GM23338 (cell line): Measurements from ENCODE around the gene SCN4A.

Source experiments
- CREB1 ChIP-seq: fragments of 250-450 bp; sonication (Bioruptor Pico); IDR thresholded peaks from 2 replicates; pipeline ENCODE4 v1.5.0; 2020; ENCODE audit warnings: low read depth, mild to moderate bottlenecking, moderate library complexity
- CTCF ChIP-seq, 2 experiments: fragments of 200-600 bp in 1 of 2; sonication (generic) in 1 of 2; conservative IDR thresholded peaks; 2 replicates each; pipeline versions ENCODE4 v1.5.1 to v1.6.1; 2016 to 2017; ENCODE audit warnings: antibody characterized with exemption in 2 of 2, low read depth in 2 of 2, mild to moderate bottlenecking in 2 of 2, moderate library complexity in 1 of 2
- EZH2 ChIP-seq: fragments of 200-600 bp; sonication (generic); IDR thresholded peaks from one replicate; pipeline ENCODE4 v1.8.0; 2017; ENCODE audit warnings: antibody characterized with exemption, mild to moderate bottlenecking, low read depth; ENCODE audit not compliant: unreplicated experiment
- EZH2phosphoT487 ChIP-seq: fragments of 200-600 bp; sonication (generic); IDR thresholded peaks from one replicate; pipeline ENCODE4 v1.8.1; 2018; ENCODE audit warnings: antibody characterized with exemption; ENCODE audit not compliant: unreplicated experiment
- JUNB ChIP-seq: IDR thresholded peaks from one replicate; pipeline ENCODE4 v1.6.1; 2016; ENCODE audit warnings: antibody characterized with exemption; ENCODE audit not compliant: unreplicated experiment
- NANOG ChIP-seq: IDR thresholded peaks from 2 replicates; pipeline ENCODE4 v1.6.1; 2016; ENCODE audit warnings: antibody characterized with exemption, borderline replicate concordance
- POLR2AphosphoS5 ChIP-seq: IDR thresholded peaks from 2 replicates; pipeline ENCODE4 v1.6.1; 2016; ENCODE audit warnings: antibody characterized with exemption, low read depth
- REST ChIP-seq: IDR thresholded peaks from one replicate; pipeline ENCODE4 v1.6.1; 2018; ENCODE audit warnings: antibody characterized with exemption; ENCODE audit not compliant: unreplicated experiment
- STAT1 ChIP-seq: IDR thresholded peaks from one replicate; pipeline ENCODE4 v1.6.1; 2016; ENCODE audit warnings: antibody characterized with exemption; ENCODE audit not compliant: unreplicated experiment

GRCh38 chr17:63916566-63917185 lies 56.0 kb downstream of the SCN4A start:
- TF ChIP-seq POLR2AphosphoS5 (no peak), CTCF (conservative IDR thresholded peaks at IDR 0.05; ENCODE audit: low read depth in 2 of 2) (no peak), EZH2 (no peak), JUNB (no peak), REST (no peak), NANOG (no peak), EZH2phosphoT487 (no peak), STAT1 (no peak), CREB1 (no peak)
